HG02571 (cell line): ENCODE data around the gene OBP2A.

Experiments
- ATAC-seq: cut with Tn5 transposase; IDR thresholded peaks from one replicate; pipeline ENCODE4 v1.9.1; 2021; ENCODE audit warnings: mild to moderate bottlenecking, moderate library complexity; ENCODE audit not compliant: unreplicated experiment

The OBP2A gene

DNA sequence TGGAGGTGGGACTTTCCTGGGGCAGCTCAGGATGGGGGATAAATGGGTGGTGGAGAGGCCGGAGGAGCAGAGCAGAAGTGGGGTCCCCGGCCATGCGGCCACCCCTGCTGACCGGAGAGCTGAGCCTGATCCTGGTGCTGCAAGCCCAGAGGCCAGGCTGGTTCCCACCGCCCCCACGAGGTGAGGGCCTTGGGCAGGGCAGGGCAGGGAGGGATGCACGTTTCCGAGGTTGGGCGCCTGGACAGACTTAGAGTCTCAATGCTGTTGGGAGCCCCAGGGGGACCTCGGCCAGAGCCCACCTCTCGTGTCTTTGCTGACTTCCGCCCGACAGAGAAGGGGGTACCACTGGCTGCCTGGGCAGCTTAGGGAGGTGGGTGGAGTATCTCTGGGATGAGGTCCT lies 5.5 kb downstream of the OBP2A start:
- ATAC-seq: no peak

DNA sequence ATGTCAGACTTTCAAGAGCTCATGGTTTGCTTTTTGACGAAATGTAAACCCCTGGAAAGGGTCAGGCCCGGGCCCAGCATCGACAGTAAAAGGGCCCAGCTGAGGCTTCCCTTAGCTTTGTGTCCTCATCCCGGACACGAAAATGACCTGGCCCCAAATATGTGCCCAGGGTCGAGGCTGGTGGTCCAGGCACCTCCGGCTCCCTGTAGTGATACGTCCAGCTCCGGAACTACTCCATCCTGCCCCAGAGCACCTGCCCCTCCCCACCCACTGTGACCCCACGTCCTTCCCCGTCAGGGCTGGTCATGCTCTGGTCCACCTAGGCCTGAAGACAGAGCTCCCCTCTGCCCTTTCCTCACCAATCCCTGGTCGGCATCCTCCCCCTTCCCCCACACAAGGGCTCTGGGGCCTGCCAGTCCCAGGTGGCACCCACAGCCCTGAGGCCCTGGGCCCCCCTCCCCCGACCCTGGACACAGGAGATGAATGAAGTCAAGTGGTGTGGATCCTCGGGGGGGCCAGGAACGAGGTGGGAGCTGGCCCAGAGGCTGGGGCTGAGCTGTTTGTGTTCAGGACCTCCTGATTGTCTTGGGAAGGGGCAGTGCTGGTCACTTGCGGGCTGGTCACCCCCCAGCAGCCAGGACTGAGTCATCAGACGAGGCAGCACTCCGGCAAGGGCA lies 6.2 kb downstream of the OBP2A start:
- no peak for ATAC-seq

DNA sequence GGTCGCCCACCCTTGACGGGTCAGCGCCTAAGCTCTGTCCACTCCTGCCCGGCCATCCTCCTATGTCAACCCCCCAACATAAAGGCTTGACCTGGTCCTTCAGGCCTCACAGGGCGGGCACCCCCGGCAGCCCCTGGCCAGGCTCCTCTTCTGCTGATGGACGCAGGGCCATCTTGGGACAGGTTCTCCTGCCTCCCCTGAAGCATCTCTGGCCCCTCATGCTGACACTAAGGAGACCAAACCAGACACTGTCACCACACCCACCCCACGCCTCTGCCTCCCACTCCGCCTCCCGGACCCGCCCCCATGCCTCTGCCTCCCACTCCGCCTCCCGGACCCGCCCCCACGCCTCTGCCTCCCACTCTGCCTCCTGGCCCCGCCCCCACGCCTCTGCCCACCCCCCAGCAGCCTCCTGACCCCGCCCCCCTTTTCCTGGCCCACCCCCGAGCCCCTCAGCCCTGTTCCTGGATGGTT lies 6.8 kb downstream of the OBP2A start:
- no peak for ATAC-seq

DNA sequence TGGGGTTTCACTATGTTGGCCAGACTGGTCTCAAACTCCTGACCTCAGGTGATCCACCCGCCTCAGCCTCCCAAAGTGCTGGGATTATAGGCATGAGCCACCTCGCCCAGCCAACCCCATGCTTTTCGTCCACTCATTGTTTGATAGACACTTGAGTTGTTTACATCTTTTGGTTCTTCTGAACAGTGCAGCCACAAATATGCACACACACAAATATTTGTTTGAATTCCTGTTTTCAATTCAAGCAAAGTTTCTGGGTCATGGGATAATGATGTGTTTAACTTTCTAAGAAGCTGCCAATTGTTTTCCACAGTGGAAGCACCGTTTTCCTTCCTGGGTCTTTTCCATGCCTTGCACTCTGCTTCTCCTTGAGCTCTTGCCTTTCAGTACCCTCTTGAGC lies 8.8 kb downstream of the OBP2A start:
- ATAC-seq: no peak

DNA sequence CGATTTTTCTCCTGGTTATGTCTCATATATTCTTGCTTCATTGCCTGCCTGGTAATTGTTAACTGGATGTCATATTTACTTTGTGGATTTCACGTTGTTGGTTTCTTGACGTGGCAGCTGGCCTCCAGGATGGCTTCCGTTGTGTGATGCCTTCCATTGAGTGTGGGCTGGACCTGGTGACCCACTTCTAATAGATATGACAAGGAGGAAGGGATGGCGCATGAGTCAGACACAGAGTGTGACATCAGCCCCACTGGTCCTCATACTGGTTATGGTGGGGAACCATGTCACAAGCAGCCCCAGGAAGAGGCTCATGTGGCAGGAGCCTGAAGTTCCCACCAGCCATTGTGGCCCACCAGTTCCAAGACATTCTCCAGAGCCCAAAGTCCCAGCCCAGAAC lies 9.3 kb downstream of the OBP2A start:
- ATAC-seq: no peak

DNA sequence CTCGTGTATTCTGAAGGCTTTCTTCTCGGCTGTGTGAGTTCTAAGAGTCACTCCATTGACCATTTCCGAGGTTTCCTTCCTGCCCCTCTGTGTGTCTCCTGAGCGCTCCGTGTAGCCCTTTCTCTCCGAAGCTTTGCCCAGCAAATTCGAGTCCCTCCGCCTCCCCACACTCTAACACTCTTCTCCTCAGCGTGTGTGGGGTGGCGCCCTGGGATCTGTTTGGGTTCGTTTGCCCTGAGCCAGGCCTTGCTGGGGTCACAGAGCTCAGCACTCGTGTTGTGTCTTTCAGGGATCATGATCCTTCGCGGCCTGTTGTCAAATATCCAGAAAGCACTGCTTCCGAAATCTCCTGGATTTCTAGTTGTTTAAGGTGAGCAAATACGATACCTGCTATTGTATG lies 10.0 kb downstream of the OBP2A start:
- ATAC-seq: no peak

DNA sequence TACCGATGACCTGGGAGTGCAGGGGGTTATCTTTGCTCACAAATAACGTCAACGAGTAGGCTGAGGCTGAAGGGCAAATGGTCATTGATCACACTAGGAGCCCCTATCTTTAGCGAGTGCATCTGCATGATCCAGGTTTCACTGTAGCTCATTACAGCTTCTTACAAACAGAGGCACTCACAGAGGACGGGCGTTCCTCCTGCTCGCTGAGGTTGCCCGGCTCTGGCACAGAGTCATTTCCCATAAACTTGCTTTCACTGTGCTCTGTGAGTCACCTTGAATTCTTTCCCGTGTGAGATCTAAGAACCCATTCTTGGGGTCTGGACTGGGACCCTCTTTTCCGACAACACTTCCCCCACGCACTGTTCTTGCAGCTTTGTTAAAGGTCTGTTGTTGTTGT lies 13.7 kb downstream of the OBP2A start:
- ATAC-seq: no peak

DNA sequence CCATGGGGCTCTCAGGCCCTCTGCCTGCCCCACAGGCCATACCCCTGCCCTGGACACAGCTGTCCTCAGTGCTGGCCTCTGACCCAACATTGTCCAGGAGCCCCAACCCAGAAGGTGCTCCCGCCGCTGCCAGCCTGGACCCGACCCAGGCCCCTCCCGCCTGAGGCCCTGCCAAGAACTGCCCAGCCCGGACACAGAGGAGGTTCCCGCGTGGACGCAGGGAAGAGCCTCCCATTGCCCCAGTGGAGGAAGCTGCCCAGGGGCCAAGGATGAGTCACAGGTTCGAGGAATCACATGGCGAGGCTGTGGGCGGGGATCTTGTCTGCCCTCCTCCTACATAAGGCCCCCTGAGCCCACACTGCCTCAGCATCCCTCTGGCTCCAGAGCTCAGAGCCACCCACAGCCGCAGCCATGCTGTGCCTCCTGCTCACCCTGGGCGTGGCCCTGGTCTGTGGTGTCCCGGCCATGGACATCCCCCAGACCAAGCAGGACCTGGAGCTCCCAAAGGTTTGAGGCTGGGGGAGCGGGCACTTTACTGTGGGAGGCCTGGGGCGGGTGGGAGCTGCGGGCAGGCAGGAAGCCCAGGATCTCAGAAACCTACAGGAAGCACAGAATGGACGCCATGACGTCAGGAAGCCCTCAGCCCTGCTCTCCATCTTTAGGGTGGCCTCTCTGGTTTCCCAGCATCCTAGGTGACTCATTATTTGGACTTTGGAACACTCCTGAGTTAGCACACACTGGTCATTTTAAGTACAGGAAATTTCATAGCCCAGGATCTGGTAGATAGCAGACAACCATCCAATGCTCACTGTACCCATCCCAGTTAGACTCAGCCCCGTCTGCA lies 15.7 kb downstream of the OBP2A start, which contains the start of gene PAEP:
Gene PAEP (plus strand): TSS at position 366 of the 844 bp plus-strand sequence.
- ATAC-seq: no peak

DNA sequence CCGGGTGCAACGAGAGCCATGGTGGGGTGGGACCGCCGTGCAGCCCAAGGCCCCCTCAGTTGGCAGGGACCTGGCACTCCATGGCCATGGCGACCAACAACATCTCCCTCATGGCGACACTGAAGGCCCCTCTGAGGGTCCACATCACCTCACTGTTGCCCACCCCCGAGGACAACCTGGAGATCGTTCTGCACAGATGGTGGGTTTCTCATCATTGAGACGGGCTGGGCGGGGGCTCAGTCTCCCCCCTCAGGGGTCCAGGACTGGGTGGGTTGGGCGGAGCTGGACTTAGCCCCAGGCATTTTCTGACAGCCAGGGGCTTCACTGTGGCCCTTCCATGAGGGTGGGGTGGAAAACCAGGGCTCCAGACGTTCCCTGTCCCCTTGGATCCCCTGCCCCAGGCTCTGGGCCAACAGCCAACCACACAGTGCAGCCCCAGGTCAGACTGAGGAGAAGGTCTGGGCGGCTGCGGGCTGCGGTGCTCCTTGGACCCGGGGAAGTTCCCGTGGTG lies 16.4 kb downstream of the OBP2A start:
- ATAC-seq: no peak

DNA sequence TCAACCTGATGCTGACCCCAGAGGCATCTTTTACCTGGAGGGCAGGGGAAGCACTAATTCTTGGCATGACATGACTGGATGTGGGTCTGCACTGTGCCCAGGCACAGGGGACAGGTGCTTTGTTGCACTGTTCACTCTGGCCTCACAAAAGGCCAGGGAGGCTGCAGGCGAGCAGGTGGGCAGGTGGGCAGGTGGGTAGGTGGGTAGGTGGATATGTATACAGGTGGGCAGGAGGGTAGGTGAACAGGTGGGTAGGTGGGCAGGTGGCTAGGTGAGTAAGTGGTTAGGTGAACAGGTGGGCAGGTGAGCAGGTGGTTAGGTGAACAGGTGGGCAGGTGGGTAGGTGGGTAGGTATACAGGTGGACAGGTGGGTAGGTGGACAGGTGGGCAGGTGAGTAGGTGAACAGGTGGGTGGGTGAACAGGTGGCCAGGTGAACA lies 17.1 kb downstream of the OBP2A start:
- no peak for ATAC-seq

DNA sequence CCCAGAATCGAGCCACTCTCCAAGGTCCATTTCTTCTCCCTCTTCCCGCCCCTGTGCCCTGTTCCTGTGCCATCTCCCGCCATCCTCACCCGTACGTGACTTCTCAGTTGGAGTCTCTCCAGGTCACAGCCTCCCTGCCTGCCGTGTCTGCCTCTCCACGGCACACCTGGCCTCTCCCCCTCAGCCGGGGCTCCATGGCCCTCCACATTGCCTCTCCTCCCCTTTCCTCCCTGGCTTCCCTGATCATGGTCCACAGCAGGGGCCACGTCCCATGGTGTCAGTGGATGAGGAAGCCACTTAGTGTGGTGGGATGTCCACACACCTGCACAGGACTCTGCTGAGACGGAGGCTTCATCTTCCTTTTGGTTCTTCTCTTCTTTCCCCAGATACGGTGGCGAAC lies 17.9 kb downstream of the OBP2A start:
- ATAC-seq: no peak

DNA sequence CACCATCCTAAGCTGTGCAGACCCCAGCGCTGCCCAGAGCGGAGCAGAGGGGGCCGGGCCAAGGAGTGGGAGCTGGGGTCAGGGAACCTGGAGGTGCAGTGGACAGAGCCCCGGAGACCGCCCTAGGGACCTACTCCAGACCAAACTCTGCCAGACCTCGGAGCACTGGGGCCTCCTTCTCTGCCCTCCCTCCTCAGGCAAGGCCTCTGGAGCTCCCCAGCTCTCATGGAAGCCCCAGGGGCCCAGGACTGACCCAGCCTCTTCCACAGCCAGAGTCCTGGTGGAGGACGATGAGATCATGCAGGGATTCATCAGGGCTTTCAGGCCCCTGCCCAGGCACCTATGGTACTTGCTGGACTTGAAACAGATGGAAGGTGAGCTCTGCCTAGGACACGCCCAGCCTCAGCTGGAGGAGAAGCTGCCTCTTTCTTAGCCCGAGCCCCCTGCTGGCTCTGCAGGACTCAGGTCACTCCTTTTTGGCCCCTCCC lies 19.3 kb downstream of the OBP2A start:
- ATAC-seq: no peak

DNA sequence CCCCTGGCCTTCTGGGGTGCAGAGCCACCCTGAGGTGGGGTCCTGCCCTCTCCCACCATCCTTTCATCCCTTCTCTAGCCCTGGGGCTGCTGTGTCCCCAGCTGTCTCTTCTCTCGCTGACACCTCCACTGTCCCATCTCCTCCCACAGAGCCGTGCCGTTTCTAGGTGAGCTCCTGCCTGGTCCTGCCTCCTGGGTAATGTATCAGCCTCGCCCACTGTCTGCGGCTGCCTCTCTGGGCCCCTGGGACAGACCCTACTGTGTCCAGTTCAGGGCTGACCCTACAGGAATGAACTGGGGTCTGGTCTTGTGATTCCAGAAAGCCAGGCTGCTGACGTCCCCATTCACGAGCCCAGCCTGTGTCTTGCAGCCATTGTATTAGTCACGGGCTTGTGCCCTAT lies 19.7 kb downstream of the OBP2A start:
- no peak for ATAC-seq

DNA sequence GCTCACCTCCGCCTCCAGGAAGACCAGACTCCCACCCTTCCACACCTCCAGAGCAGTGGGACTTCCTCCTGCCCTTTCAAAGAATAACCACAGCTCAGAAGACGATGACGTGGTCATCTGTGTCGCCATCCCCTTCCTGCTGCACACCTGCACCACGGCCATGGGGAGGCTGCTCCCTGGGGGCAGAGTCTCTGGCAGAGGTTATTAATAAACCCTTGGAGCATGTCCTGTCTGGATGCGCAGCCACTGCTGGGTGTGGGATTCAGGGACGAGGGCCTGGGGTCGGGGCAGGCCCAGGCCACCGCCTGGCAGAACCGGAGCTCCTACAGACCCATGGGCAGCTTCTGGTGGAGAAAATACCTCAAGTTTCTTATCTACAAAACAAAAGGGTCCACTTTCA lies 20.6 kb downstream of the OBP2A start:
- ATAC-seq: no peak

DNA sequence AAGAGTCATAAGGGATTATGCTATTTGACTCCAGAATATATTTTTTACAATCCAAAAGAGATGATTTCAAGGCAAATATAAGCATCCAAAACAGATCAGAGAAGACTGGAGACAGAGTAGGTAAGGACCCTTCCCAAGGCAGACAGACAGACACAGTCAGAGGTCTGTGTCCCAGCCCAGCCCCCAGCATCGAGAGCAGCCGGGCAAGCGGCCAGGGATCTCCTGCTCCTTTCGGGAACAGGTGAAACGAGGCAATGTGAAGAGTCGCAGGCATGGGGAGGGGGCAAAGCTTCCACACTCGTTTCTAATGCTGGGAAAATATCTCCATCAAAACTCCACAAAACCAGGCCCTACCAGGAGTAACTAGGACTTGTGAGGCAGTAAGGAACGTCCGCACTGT lies 21.4 kb downstream of the OBP2A start:
- no peak for ATAC-seq

DNA sequence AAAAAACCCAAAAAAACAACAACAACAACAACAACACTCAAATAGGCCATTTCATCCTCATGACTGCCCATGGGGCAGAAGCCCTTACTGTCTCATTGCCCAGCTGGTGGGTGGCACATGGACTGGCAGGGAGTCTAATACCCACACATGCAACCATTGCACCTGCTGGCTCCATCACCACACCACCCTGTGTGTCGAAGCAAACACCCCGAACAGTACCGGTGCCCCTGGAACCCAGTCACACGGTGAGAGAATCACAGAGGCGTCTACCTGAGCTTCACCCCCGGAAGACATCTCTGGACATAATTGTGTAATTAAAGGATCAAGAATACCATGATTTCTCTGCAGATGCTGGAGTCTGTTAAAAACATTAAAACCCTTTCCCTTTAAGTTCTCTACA lies 22.1 kb downstream of the OBP2A start:
- no peak for ATAC-seq

DNA sequence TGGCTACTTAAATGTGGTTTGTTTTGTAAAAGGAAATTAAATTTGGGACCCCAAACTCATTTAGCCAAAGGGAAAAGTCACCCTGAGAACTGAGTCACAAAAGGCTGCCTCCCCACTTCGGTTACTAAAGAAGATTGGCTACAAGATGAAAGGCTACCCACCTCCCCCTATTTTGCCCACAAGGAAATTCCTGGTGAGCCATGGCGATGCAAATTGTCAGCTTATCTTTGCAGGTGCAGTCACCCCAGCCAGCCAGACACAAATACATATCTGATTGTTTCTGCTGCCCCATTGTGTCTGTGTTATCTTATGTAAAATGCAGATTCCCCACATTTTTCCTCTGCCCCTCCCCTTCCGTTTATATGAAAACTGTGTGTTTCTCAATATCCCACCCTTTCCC lies 24.5 kb downstream of the OBP2A start:
- ATAC-seq: no peak

DNA sequence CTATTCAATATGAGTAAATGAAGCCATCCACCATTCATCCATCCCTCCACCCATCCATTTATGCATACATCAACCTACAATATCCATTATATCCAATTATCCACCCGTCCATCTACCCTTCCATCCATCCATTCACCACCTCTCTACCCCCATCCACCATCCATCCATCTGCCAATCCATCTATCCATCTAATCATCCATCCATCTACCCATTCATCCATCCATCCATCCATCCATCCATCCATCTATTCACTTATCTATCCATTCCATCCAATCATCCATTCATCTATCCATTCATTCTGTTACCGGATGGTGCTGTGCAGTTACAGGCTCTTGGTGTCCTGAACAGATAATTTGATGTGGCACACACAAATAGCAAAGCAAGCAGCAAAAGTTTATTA lies 26.3 kb downstream of the OBP2A start:
- no peak for ATAC-seq

DNA sequence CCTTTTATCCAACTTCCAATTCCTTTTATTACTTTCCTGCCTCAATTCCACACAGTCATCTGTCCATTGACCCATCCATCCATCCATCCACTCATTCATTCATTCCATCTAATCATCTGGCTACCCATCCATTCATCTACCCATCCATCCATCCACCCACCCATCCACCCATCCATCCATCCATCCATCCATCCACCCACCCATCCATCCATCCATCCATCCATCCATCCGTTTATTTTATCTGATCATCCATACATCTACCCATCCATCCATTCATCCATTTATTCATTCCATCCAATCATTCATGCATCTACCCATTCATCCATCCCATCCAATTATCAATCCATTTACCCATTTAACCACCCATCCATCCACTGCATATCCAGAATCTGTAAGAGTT lies 27.2 kb downstream of the OBP2A start:
- ATAC-seq: no peak

DNA sequence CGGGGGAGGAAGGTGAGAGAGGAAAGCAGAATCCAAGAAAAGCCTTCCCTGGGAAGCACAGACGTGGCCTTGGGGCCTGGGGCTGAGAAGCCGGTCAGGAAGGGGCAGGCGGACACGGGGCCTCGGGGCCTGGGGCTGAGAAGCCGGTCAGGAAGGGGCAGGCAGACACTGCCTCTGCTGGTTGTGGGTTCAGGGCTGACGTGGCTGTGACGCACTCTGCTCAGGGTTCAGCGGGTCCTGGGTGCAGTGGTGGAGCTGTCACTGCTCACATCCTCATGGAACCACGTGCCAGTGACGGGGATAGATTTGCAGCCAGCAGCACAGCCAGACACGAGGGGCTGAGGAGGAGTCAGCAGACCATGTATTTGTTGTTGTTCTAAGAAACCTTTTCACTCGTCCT lies 28.4 kb downstream of the OBP2A start:
- no peak for ATAC-seq

DNA sequence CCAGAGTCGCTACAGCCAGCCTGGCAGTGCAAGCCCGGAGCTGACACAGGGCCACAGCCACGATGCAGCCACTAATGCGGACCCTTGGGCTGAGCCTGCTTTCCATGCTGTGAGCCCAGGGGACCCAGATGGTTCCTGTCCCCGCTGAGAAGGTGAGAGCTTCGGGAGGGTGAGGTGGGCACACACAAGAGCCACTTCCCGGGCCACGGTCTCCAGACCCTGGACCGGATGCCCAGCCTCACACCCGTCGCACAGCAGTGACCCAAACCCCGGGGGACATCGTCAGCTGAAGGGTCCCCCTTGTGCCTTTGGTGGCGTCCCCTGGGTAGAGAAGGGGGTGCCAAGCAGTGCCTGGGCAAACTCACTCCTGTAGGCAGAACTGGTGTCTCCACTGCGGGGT lies 29.0 kb downstream of the OBP2A start:
- ATAC-seq: no peak
